ENCODE measurements around the gene BCOR.

Gene BCOR

GRCh38 chrX:40083120-40083978 is 14.4 kb downstream of the BCOR start:
- Histone ChIP-seq H3K4me3 (replicated peaks; ENCODE audit: insufficient read depth, low read length) (peak overlapping the region; percentile 23), H3K27ac (replicated peaks) (no peak overlapping the region), H3K27me3 (ENCODE audit: insufficient read depth, poor library complexity, severe bottlenecking) (no peaks in the 10 kb centered on the region)
- TF ChIP-seq REST (IDR thresholded peaks at IDR 0.05; ENCODE audit: insufficient replicate concordance, low read depth), result peak; percentile 46
- no peak for TF ChIP-seq CTCF (IDR thresholded peaks at IDR 0.05; ENCODE audit: insufficient read depth, low read length)
- peak in 1 of 2 experiments; percentile 66 for DNase-seq (ENCODE audit: low read depth in 1 of 2, low spot score in 1 of 2)

GRCh38 chrX:40082447-40083119 is 15.2 kb downstream of the BCOR start:
- TF ChIP-seq CTCF (IDR thresholded peaks at IDR 0.05; ENCODE audit: insufficient read depth, low read length), result no peak
- peak; percentile 8; the same call in 1 of the 2 replicates for TF ChIP-seq POLR2AphosphoS5 (IDR thresholded peaks at IDR 0.05; ENCODE audit: low read depth)
- peak in 1 of 2 experiments; percentile 59 for DNase-seq (ENCODE audit: low read depth in 1 of 2, low spot score in 1 of 2)
- Histone ChIP-seq H3K4me3 (replicated peaks; ENCODE audit: insufficient read depth, low read length) (no peak overlapping the region), H3K27me3 (ENCODE audit: insufficient read depth, poor library complexity, severe bottlenecking) (no peaks in the 10 kb centered on the region), H3K27ac (replicated peaks) (no peak overlapping the region)

- no peak overlapping the region for H3K27ac ChIP-seq (replicated peaks)
- no peaks in the 10 kb centered on the region for H3K27me3 ChIP-seq (ENCODE audit: insufficient read depth, poor library complexity, severe bottlenecking)
- H3K4me3 ChIP-seq (replicated peaks; ENCODE audit: insufficient read depth, low read length), result no peak overlapping the region
- no peak for DNase-seq (ENCODE audit: low read depth in 1 of 2, low spot score in 1 of 2)
- no peak for TF ChIP-seq SPI1 (IDR thresholded peaks at IDR 0.05; ENCODE audit: borderline replicate concordance, low read depth)
- TF ChIP-seq CTCF (IDR thresholded peaks at IDR 0.05; ENCODE audit: insufficient read depth, low read length), result no peak
- no peak for TF ChIP-seq GABPA (IDR thresholded peaks at IDR 0.05; ENCODE audit: low read depth)
- TF ChIP-seq POLR2AphosphoS5 (IDR thresholded peaks at IDR 0.05; ENCODE audit: low read depth), result no peak
- no peak for TF ChIP-seq REST (IDR thresholded peaks at IDR 0.05; ENCODE audit: insufficient replicate concordance, low read depth)
These were observed 16.1 kb downstream of the BCOR start for GRCh38 chrX:40081679-40082068.
